Fibroblast of skin of right quadriceps (primary cell): ENCODE data around the gene PAX2.

ENCODE experiments used
- DNase-seq: peaks from one replicate; pipeline ENCODE4 v3.0.0-alpha.2; 2013

PAX2 gene

GRCh38 chr10:100793055-100793454, 47.7 kb downstream of the PAX2 start:
- no peak for DNase-seq

GRCh38 chr10:100799881-100800280, 54.5 kb downstream of the PAX2 start:
- no peak for DNase-seq

GRCh38 chr10:100800931-100801330, 55.5 kb downstream of the PAX2 start:
- no peak for DNase-seq

- DNase-seq, result no peak
Measured at GRCh38 chr10:100802196-100802595, 56.8 kb downstream of the PAX2 start.

GRCh38 chr10:100802607-100803006, 57.2 kb downstream of the PAX2 start:
- DNase-seq, result no peak

- DNase-seq, result no peak
Measured at GRCh38 chr10:100803492-100803891, 58.1 kb downstream of the PAX2 start.

GRCh38 chr10:100803908-100804307, 58.5 kb downstream of the PAX2 start:
- no peak for DNase-seq

- DNase-seq, result no peak
Measured at GRCh38 chr10:100805543-100806355, 60.4 kb downstream of the PAX2 start.

GRCh38 chr10:100806356-100806645, 60.9 kb downstream of the PAX2 start:
- no peak for DNase-seq

- DNase-seq, result no peak
Measured at GRCh38 chr10:100807241-100807951, 62.0 kb downstream of the PAX2 start.

- no peak for DNase-seq
Measured at GRCh38 chr10:100808876-100809275, 63.5 kb downstream of the PAX2 start.

- no peak for DNase-seq
Measured at GRCh38 chr10:100810091-100810834, 64.9 kb downstream of the PAX2 start.

GRCh38 chr10:100810835-100811116, 65.4 kb downstream of the PAX2 start:
- no peak for DNase-seq

GRCh38 chr10:100811261-100811660, 65.9 kb downstream of the PAX2 start:
- DNase-seq, result no peak

GRCh38 chr10:100811752-100812750, 66.7 kb downstream of the PAX2 start:
- DNase-seq, result no peak

- DNase-seq, result no peak
Measured at GRCh38 chr10:100812978-100813377, 67.6 kb downstream of the PAX2 start.

- no peak for DNase-seq
Measured at GRCh38 chr10:100814751-100815474, 69.5 kb downstream of the PAX2 start.

GRCh38 chr10:100816671-100817070, 71.3 kb downstream of the PAX2 start:
- no peak for DNase-seq

- no peak for DNase-seq
Measured at GRCh38 chr10:100817268-100817839, 72.0 kb downstream of the PAX2 start.

GRCh38 chr10:100819424-100819823, 74.0 kb downstream of the PAX2 start:
- DNase-seq, result no peak

- no peak for DNase-seq
Measured at GRCh38 chr10:100823194-100823593, 77.8 kb downstream of the PAX2 start.

GRCh38 chr10:100824886-100825285, 79.5 kb downstream of the PAX2 start:
- DNase-seq, result no peak
